Endodermal cell (in vitro differentiated cells): ENCODE results near the gene GALNT14. TPM values are rescaled to one million over a fixed set of nuclear protein-coding genes. Genes with fewer than 3 reads are reported as not detected.

Experiments
- DNase-seq: peaks from one replicate; pipeline ENCODE4 v3.0.0-alpha.2; 2017
- H3K27ac ChIP-seq: 2 replicates; pipeline ENCODE4 v1.5.1; 2013; ENCODE audit warnings: mild to moderate bottlenecking, low read depth, low read length, moderate library complexity
- H3K27me3 ChIP-seq: 2 replicates; pipeline ENCODE4 v1.6.1; 2013; ENCODE audit warnings: mild to moderate bottlenecking, low read length, moderate library complexity; ENCODE audit not compliant: insufficient read depth, control insufficient read depth, poor library complexity, severe bottlenecking
- H3K36me3 ChIP-seq: 2 replicates; pipeline ENCODE4 v1.7.0; 2013; ENCODE audit warnings: mild to moderate bottlenecking, low read length, moderate library complexity; ENCODE audit not compliant: control insufficient read depth, insufficient read depth
- H3K4me1 ChIP-seq: one replicate; pipeline ENCODE4 v1.7.0; 2013; ENCODE audit warnings: low read length; ENCODE audit not compliant: control insufficient read depth, insufficient read depth
- H3K4me3 ChIP-seq: 2 replicates; pipeline ENCODE4 v1.5.1; 2013; ENCODE audit warnings: mild to moderate bottlenecking, low read length, moderate library complexity
- H3K9ac ChIP-seq: 2 replicates; pipeline ENCODE4 v1.6.1; 2013; ENCODE audit warnings: mild to moderate bottlenecking, low read length, moderate library complexity; ENCODE audit not compliant: poor library complexity, severe bottlenecking; ENCODE audit errors: extremely low read depth
- H3K9me3 ChIP-seq: 2 replicates; pipeline ENCODE4 v1.6.1; 2013; ENCODE audit warnings: mild to moderate bottlenecking, low read length, moderate library complexity; ENCODE audit not compliant: control insufficient read depth
- H3K27ac Mint-ChIP-seq: 2 replicates; pipeline ENCODE4 v1.8.0; 2020; ENCODE audit warnings: mixed read lengths
- H3K27me3 Mint-ChIP-seq: 2 replicates; pipeline ENCODE4 v1.8.0; 2021; ENCODE audit warnings: mild to moderate bottlenecking, mixed read lengths; ENCODE audit not compliant: insufficient read depth
- H3K36me3 Mint-ChIP-seq: 2 replicates; pipeline ENCODE4 v1.8.0; 2020; ENCODE audit warnings: low read depth, mixed read lengths
- H3K4me1 Mint-ChIP-seq: 2 replicates; pipeline ENCODE4 v1.8.0; 2020; ENCODE audit warnings: mixed read lengths
- H3K4me3 Mint-ChIP-seq: 2 replicates; pipeline ENCODE4 v1.8.0; 2020; ENCODE audit warnings: mild to moderate bottlenecking, moderate library complexity, mixed read lengths
- H3K9me3 Mint-ChIP-seq: 2 replicates; pipeline ENCODE4 v1.8.0; 2020; ENCODE audit warnings: mild to moderate bottlenecking, mixed read lengths
- CTCF ChIP-seq: fragments of 200-600 bp; sonication (generic); conservative IDR thresholded peaks from 2 replicates; pipeline ENCODE4 v1.5.0; 2021; ENCODE audit warnings: antibody characterized with exemption, mild to moderate bottlenecking
- WGBS, 2 experiments: methylation state at CpG; one replicate each; pipeline versions ENCODE4 v1.1.5 to v1.1.7; 2013; ENCODE audit warnings: missing lambda C conversion rate in 2 of 2, mixed read lengths in 1 of 2; ENCODE audit not compliant: insufficient coverage in 1 of 2, insufficient read length in 1 of 2; 5-methylcytosine and 5-hydroxymethylcytosine counted together
- total RNA-seq, 2 donors: library from RNA; stranded (reverse); fragmentation: NEBNext Ultra II Directional in 1 of 2; extraction: Animal tissue kit (Norgen Biotek cat#: 25700) in 1 of 2; gene quantifications; 2 replicates in 1 of 2; 3 replicates in 1 of 2; pipeline ENCODE4 v1.2.1, GENCODE V29; 2021

The GALNT14 gene
- total RNA-seq, 2 donors from 2014 or later = 1.4 TPM

DNA sequence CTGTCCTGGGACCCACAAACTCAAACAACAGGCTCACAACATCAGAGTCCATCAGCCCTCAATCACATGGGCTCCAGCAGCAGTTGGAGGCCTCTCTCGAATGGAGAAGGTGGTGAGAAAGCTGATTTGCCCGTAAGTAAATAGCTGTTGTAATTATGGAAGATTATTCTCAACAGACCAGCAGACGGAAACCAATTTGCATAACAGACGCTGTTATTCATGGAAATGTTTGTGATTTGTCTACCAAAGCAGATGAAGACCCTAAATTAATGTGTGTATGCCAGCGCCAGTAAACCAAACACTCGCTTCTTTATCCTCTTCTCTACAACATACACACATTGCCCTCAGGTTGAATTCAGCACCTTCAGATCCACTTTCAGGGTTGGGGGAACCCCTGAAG lies 23.4 kb upstream of the GALNT14 start:
- Mint-ChIP-seq H3K27me3 (peaks cover 42% of the 10 kb centered on the region), H3K27ac (no peak overlapping the region), H3K4me1 (peaks cover 7% of the 10 kb centered on the region), H3K9me3 (no peaks in the 10 kb centered on the region), H3K4me3 (no peak overlapping the region), H3K36me3 (no peaks in the 10 kb centered on the region)
- Histone ChIP-seq H3K4me1 (peaks cover 8% of the 10 kb centered on the region), H3K27me3 (peaks cover 92% of the 10 kb centered on the region), H3K27ac (no peak overlapping the region), H3K9ac (no peak overlapping the region), H3K36me3 (no peaks in the 10 kb centered on the region), H3K9me3 (no peaks in the 10 kb centered on the region), H3K4me3 (no peak overlapping the region)
- 95 to 100% methylated on average over 3 to 6 of the region's 6 CpGs for WGBS, 2 experiments
- DNase-seq = no peak
- TF ChIP-seq CTCF = no peak

GRCh38 chr2:31151501-31151900 lies 13.3 kb upstream of the GALNT14 start:
- peaks cover 68% of the 10 kb centered on the region for H3K27me3 ChIP-seq
- H3K9me3 Mint-ChIP-seq = no peaks in the 10 kb centered on the region
- peak; percentile 73 for DNase-seq
- no peak overlapping the region for H3K4me3 ChIP-seq
- H3K4me3 Mint-ChIP-seq = no peak overlapping the region
- H3K27me3 Mint-ChIP-seq = peaks cover 73% of the 10 kb centered on the region
- no peak overlapping the region for H3K27ac ChIP-seq
- no peak overlapping the region for H3K9ac ChIP-seq
- 78 to 87% methylated on average over 4 to 6 of the region's 6 CpGs for WGBS, 2 experiments
- no peaks in the 10 kb centered on the region for H3K36me3 Mint-ChIP-seq
- H3K4me1 ChIP-seq = no peaks in the 10 kb centered on the region
- no peaks in the 10 kb centered on the region for H3K36me3 ChIP-seq
- no peaks in the 10 kb centered on the region for H3K9me3 ChIP-seq
- no peaks in the 10 kb centered on the region for H3K4me1 Mint-ChIP-seq
- TF ChIP-seq CTCF = peak; percentile 78
- H3K27ac Mint-ChIP-seq = no peak overlapping the region

GRCh38 chr2:31150120-31150670 lies 12.0 kb upstream of the GALNT14 start:
- no peak for DNase-seq
- Histone ChIP-seq H3K27me3 (peaks cover 62% of the 10 kb centered on the region), H3K9ac (no peak overlapping the region), H3K36me3 (no peaks in the 10 kb centered on the region), H3K4me3 (no peak overlapping the region), H3K27ac (no peak overlapping the region), H3K4me1 (no peaks in the 10 kb centered on the region), H3K9me3 (no peaks in the 10 kb centered on the region)
- no peaks in the 10 kb centered on the region for H3K4me1 Mint-ChIP-seq
- H3K27ac Mint-ChIP-seq = no peak overlapping the region
- WGBS, 2 experiments = 90 to 94% methylated on average over 5 to 6 of the region's 6 CpGs
- no peak overlapping the region for H3K4me3 Mint-ChIP-seq
- no peaks in the 10 kb centered on the region for H3K36me3 Mint-ChIP-seq
- H3K27me3 Mint-ChIP-seq = peaks cover 67% of the 10 kb centered on the region
- TF ChIP-seq CTCF = no peak
- H3K9me3 Mint-ChIP-seq = no peaks in the 10 kb centered on the region
